Epidermal melanocyte (primary cell): ENCODE results near the gene VIPR2.

Source experiments
- DNase-seq: peaks from one replicate; pipeline ENCODE4 v3.0.0; 2011; ENCODE audit warnings: low spot score; ENCODE audit not compliant: insufficient read length

Gene VIPR2

DNA sequence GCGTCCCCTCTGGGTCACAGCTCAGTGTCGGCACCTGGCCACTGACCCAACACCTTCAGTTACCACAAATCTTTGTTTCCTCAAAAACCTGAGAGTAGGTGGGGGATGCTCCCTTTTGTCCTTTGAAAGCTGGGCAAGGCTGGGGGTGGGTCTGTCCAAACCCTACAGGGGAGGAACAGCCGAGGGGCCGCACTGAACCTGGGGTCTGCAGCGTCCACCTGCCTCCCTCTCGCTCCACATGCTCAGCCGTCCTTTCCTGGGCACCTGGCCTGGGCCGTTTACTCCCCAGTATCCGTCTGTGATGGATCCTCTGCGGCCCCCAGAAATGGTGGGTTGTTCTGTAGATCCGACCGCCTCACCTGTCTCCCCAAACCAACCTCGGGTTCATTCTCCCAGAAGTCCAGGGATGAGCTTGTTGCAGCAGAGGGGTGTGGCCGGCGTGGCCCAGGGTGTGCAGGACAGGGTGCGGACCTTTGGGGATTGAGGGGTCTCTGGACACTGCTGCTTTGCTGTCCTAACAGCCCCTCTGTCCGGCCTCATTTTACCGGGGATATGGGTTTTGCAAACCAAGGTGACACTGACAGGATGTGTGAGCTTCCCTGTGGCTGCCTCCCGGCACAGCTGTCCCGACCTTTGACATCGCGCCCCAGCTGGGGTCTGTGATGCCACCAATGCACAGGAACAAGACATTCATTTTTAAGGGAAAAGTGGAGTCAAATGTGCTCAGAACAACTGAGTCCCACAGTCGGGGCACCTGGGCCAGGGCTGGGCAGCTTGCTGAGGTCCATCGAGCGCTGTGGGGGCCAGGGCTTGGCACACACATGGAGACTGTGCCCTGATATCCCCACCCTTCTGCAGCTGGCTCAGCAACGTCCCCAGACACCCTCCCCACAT is 115.9 kb downstream of the VIPR2 start:
- DNase-seq: no peak

DNA sequence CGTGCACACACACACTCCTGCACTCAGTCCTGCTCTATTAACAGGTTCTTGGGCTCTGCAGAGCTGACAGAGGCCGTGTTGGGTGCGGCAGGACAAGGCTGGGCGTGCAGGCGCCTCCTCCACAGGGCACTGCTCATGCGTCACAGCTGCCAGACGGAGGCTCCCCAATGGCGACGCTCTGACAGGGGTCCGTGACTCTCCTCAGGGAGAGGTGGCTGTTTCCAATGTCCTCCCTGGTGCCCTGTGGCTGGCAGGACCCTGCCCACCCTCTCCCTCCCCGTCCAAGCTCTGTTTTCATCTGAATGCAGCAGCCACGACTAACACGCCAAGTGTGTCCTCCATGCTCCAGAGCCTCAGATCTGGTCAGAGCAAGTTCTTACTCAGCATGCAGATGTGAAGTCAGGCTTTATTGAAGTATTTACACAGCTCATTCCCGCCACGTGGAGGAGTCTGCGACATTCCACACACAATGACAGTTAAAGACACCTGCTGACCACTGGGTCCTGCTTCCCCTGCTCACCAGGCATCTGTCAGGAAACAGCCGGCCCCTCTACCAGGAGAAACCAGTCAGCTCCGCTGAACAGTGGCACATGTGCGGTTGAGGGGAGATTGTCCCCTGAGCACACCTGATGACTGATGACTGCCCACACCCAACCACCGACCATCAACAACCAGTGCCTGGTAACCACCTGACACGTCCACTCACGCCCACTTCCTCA is 116.7 kb downstream of the VIPR2 start:
- no peak for DNase-seq

DNA sequence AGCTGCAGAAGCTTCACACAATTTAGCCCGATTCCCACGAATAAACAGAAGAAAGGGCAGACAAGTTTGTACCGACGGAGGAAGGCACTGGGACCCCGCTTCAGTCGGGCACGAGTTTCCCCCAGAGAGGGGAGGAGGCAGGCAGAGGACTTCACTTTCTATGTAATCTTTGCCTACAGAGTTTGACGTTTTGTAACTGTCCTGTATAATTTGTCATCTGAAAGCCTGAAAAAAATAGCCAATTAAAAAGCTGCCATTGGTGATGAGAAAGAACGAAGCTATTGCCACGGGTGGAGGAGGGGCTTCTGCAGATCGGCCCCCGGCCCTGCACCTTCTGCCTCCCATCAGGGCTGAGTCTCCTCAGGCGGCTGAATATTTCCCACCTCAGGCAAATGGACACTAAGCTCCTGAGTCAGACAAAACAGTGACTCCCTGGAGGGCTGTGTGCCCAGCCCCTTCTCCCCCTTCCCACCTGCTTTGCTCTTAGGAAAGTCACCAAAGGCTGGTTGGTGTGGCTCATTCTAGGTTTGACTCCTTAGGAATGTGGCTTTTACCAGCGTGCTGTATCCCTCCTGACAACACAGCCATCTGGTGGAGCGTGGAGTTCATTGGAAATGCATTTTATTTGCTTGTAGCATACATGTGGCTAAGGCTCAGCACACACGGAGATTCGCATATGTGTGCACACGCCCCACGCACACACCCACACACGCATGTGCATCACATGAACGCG is 117.4 kb downstream of the VIPR2 start:
- DNase-seq: no peak

DNA sequence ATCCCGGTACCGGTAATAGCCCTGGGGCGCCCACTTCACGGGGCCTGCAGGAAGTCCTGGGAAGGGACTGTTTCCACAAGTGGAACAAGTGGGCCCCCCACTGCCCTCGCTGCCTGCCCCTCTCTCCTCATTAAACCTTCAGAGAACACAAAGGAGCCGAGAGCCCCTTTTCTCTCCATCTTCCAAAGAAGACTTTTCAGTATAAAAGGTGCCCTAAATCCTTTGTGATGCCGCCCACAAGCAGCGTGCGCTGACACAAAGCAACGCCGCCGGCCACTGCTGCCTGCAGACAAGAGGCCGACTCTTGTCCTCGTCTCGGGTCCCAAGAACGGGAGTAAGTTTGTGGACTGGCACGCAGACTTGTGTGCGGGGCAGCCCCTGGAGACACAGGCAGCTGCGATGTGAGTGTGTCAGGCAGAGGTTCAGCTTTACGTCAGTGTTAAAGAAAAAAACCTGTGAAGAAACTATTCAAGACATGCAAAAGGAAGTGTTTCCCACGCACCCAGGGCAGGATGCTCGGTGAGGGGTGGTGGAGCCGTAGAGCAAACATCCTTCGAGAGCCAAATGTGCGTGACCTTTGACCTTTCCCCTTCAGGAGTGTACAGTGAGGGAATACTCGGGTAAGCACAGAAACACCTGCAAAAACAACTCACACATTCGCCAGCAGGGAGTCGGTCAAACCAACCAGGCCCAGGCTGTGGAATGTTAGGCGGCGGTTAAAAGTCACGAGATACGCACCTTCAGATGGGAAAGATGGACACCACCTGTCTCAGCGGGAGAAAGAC is 118.2 kb downstream of the VIPR2 start:
- DNase-seq: no peak

DNA sequence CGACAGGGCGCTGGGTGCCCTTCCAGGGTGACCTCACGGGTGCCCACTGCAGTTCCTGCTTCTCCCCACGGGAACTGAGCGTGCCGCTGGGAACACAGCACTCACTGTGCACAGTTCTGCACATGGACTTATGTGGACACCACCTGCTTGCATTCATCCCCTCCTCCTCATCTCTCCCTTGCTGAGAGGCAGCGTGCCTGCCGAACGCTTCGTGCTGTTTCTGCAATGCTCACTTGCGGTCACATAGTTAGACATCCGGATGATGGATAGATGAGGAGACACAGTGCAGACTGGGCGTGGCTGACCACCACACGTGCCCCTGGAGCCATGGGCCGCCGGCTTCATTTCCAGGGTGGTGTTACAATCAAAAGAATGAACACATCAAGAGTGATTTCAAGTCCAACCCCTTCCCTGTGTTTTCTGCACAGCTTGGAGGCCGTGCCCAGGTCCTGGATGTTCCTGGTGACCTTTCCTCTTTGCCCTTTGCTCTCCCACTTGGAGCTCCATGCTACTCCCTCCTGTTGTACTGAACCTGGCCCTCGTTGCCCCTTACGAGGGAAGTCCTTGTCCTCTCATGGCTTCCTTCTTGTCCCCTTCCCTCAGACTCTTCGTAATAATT is 119.4 kb downstream of the VIPR2 start:
- no peak for DNase-seq

DNA sequence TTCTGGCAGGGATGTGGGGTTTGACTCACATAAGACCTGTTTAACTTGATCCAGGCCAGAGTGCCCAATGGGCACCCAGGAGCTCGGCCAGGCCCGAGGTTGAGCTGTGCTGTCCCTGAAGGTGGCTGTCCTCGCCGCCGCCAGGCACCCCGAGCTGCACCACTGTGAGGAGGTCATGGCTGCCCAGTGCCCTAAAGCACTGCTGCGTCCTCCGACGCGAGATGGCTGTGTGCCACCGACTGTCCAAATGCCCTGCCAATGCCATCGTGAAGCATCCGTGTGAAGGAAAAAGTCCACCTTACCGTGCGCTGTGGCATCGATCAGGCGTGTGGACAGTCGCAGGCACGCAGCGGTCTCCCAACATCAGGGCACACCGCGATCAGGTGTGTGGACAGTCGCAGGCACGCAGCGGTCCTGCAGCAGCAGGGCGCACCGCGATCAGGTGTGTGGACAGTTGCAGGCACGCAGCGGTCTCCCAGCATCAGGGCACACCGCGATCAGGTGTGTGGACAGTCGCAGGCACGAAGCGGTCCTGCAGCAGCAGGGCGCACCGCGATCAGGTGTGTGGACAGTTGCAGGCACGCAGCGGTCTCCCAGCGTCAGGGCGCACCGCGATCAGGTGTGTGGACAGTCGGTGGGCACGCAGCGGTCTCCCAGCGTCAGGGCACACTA is 120.3 kb downstream of the VIPR2 start:
- no peak for DNase-seq

DNA sequence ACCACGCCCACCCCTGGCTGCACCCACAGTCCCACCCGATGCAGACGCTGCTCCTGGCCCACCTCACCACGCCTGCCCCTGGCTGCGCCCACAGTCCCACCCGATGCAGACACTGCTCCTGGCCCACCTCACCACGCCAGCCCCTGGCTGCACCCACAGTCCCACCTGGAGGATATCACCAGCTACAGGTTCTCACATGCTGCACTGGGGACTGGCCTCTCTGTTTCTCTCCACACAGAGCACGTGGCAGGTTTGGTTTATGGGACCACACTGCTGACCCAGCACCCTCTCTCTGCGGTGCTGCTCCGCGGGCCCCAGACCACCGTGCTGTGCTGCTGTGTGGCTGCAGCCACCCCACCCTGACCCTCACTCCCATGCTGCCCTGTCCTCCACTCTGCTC is 120.9 kb downstream of the VIPR2 start:
- DNase-seq: no peak

DNA sequence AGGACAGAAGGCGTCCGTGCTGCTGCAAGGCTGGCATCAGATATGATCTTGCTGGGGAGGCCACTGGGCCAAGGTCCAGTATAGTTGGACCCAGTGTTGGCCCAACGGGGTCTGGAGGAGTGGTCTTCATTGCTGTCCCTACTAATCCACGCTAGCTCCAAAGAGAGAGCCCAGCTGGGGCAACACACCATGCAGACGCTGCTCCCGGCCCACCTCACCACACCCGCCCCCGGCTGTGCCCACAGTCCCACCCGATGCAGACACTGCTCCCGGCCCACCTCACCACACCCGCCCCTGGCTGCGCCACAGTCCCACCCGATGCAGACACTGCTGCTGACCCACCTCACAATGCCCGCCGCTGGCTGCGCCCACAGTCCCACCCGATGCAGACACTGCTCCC is 121.5 kb downstream of the VIPR2 start:
- no peak for DNase-seq

DNA sequence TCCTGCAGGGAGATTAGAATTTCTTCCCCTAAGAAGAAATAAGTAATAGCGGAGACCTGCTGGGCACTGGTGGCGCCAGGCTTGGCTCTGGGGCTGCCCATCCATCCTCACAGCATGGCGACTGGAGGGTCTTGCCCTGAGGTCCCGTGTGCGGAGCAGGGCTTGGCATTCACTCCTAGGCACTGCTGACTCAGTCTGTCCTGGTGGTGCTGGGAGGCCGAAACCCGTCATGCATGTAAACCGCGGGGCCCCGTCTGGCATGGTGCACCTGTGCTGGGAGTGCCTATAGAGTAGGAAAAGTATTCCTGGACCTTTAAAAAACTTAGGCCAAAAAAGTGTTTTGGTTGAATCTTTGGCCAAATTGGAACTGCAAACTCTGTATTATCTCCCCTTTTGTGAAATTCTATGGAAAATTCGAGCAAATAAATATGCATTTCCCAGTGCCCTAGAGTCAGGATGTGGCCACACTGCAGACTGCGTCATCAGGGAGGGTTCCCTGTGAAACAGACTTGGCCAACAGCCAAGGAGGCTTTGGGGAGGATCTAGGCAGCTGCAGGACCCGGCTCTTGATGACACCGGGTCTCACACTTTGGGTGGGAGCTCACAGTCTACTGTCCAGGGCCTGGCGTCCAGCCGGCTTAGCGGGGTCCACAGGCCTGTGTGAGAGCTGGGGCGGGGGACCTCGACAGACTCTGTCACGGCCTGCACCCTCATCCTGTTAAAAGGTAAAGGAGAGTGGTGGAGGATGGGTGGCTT is 122.3 kb downstream of the VIPR2 start:
- no peak for DNase-seq

DNA sequence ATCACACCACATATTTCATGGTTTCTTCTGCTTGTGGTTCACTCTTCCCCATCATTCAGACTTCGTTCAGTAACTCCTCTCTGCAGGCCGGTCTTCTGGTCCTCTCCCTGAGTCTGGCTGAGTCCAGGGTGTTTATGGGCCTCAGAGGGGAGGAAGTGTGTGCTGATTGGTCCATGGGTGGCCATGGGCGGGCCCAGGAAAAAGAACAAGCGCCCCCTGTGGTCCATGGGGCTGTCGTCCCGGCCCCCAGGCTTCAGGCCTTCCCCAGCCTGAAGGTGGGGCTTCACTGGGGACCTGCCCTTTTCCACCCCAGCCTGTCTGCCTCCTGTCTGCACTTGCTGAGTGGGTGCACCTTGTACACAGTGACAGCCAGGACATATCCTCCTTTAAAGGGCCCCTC is 123.7 kb downstream of the VIPR2 start:
- no peak for DNase-seq

DNA sequence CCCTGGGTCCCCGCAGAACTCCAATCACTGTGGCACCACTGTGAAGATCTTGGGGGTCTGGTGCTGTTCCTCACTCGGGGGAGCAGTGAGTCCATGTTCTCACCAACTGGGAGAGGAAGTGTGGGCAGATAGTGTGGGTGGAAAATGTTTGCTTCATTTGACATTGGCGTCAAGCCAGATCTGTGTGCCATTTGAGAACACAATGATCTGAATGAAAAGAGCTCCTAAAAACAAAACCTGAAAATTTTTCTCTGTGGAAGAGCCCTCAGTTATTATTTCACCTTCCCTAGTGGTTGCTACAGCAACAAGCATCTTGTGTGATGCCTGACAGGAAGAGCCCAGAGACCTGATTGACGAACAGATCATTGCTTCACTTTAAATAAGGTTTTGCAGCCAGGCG is 125.6 kb downstream of the VIPR2 start:
- no peak for DNase-seq

DNA sequence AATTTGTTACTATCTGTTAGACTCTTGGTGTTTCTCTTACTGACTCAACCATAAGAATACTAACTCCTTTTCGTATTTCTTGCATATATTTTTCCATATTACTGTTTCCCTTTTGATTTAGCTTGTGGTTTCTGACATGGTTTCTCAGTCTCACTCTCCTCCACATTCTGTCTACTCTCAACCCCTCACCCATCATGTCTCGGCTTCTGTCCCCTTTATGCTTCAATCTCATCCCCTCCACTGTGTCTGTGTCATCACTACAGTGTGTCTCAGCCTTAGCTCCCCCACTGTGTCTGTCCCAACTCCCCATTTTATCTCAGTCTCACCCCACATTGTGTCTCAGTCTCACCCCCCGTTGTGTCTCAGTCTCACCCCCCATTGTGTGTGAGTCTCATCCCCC is 126.9 kb downstream of the VIPR2 start:
- no peak for DNase-seq

DNA sequence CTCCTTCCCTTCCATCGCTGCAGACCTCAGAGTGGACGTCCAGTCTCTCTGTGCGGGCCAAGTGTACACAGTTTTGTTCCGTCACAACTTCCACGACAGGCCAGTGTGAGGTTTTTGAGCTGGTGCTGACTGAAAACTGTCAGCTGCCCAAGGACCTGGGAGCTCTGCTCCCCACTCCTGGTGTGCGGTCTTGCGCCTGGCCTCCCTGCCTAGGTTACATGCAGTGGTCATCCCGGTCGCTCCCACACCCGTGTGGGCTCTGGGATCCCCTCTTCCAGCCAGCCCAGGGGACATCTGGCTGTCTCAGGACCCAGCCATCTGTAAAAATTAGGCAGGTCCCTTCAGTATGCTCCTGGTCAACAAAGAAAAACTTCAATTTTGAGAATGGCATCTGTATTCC is 127.5 kb downstream of the VIPR2 start:
- DNase-seq: no peak

DNA sequence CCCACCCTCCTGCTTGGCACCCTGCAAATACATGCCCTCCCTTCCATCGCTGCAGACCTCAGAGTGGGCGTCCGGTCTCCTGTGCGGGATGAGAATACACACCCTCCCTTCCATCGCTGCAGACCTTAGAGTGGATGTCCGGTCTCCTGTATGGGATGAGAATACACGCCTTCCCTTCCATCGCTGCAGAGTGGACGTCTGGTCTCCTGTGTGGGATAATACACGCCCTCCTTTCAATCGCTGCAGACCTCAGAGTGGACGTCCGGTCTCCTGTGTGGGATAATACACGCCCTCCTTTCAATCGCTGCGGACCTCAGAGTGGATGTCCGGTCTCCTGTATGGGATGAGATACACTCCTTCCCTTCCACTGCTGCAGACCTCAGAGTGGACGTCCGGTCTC is 128.1 kb downstream of the VIPR2 start:
- no peak for DNase-seq

DNA sequence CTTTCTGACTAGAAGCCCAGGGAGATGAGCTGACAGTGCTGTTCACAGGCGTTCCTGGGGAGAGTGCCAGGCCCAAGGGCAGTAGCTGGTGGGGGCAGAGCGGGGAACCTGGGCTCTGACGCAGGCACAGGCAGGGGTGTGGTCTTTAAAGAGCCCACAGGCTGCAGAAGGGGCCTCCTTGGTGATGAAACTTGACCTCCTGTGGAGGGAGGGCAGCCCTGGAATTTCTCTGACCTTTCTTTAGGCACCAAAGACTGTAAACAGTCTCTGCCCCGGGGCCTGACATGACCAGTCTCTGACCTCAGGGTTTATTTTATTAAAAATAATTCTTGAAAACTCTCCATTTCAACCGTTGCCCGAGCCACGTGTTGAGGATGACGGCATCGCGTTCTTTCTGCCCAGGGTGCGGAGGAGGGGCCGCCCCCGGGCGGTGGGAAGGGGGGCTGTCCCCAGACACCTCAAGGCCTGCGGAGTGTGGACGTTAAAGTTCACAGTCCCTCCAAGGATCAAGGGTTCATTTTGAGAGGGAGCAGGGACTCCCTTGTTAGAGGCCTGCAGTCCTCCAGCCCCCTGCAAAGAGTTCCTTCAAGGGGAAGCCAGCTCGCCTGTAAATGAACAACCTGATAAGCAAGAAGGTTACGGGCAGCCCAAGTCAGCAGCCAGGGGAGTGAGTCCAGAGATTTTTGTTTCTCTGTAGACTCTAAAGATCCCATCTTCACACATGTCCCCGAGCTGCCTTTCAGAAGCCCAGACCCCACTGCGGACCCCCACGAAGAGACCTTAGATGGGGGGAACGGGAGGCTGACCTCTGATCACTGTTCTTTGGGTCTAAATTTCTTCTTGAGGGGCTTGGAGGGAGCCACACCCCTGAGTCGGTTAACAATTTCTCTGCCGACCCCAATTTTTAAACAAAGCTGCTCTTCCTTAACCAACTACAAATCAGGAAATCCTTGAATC is 128.9 kb downstream of the VIPR2 start:
- no peak for DNase-seq

DNA sequence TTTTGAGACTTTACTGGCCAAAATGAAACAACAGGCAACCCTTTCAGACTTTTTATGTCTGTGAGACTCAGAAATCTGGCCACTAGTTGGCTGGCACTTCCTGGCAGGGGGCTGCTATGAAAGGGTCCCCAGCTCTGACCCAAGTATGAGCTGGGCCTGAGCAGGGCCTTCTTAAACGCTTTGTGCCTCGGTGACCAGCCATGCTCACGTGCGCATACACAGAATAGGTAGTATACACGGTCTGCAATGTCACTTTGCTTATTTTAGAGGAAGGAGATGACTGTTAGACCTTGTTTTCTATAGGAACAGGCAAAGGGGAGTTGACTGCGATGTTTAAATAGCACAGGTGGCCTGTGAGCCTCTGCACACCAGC is 129.6 kb downstream of the VIPR2 start:
- no peak for DNase-seq

DNA sequence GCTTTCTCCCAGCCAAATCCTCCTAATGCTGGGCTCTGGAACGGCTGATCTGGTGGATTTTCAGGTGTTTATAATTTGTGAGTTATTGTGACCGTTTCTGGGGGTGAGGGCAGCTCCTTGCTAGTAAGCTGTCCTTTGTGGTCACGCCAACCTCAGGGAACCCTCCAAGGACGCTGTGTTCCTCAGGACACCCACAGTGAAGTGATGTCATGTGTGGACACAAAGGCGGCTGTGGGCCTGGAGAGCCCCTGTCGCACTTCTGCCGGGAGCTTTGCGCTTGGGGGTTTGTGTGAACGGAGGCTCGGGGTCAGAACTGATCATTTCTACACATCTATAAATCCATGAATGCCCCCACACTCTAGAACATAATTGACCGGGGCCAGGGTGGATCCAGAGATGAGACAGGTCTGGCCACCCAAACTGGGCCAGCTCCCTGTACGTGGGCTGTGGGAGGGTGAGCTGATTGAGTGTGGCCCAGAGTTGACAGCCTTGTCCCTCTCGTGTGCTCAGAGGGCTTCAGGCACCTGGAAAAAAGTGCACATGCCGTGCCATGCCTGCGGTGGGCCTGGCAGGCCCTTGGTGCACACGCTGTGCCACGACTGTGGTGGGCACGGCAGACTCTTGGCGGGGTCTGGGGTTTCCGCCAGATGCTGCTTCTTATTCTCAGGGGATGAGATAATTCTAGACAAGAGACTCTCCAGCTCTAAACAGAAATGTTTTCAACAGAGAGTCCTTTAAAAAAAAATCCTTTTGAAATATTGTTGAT is 130.2 kb downstream of the VIPR2 start:
- no peak for DNase-seq

DNA sequence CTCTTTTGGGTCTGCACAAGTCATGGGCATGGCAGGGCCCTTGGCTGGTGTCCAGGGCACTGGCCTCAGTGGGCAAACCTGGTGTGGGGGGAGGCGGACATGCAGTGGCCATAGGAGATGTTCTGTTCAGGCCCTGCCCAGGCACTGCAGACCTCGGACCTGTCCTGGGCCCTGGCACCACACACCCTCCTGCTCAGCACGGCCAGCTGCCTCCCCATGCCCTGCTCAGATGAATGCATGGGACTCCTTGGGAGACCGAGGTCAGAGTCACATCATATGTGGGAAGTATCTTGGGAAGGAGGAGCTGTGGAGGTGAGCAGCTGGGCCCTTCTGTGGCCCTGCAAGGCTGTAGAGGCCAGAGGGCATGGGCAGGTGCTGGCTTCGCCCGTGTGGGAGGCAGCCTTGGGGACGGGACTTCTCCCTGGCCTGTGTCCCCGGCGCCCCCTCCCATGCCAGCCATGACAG is 130.8 kb downstream of the VIPR2 start:
- DNase-seq: no peak
